ENCODE results near the gene ADRA2C. TPM values are rescaled to one million over a fixed set of nuclear protein-coding genes. Genes with fewer than 3 reads are reported as not detected.

Gene ADRA2C
- total and polyA plus RNA-seq, 2 of the 13 experiments (the other 11 are each of a cell fraction or from before 2014, with no cell fraction given): 15.4 to 69.7 TPM

GRCh38 chr4:3780347-3781171 is 14.4 kb downstream of the ADRA2C start (continued):
- TF ChIP-seq ZNF318 (CRISPR knock-in tag; IDR thresholded peaks at IDR 0.05) (0 out of 2 replicates have a peak, but pooled peaks have one; percentile 21), IRX3 (CRISPR knock-in tag; IDR thresholded peaks at IDR 0.05; ENCODE audit: borderline replicate concordance, low read depth) (peak; percentile 67; the same call in 1 of the 2 replicates), ZNF292 (CRISPR knock-in tag; IDR thresholded peaks at IDR 0.05; ENCODE audit: borderline replicate concordance, low read depth) (peak; percentile 87; the same call in 1 of the 2 replicates), PRPF4 (IDR thresholded peaks at IDR 0.05; ENCODE audit: low read depth, low read length, poor library complexity, severe bottlenecking) (peak; percentile 57), MXD1 (CRISPR knock-in tag; IDR thresholded peaks at IDR 0.05) (no peak), CAMTA2 (CRISPR knock-in tag; IDR thresholded peaks at IDR 0.05; ENCODE audit: borderline replicate concordance) (0 out of 2 replicates have a peak, but pooled peaks have one; percentile 37), ZNF234 (CRISPR knock-in tag; conservative IDR thresholded peaks at IDR 0.05) (no peak), FOXO4 (CRISPR knock-in tag; conservative IDR thresholded peaks at IDR 0.05) (0 out of 2 replicates have a peak, but pooled peaks have one; percentile 47), NONO (IDR thresholded peaks at IDR 0.05) (no peak), NONO (CRISPR knock-in tag; conservative IDR thresholded peaks at IDR 0.05) (no peak), KAT8 (CRISPR knock-in tag; IDR thresholded peaks at IDR 0.05) (0 out of 2 replicates have a peak, but pooled peaks have one; percentile 30), ZNF619 (CRISPR knock-in tag; IDR thresholded peaks at IDR 0.05) (no peak), RORA (CRISPR knock-in tag; IDR thresholded peaks at IDR 0.05) (no peak), ZNF563 (CRISPR knock-in tag; IDR thresholded peaks at IDR 0.05) (peak; percentile 52; the same call in 1 of the 2 replicates), HDAC2 (CRISPR knock-in tag; IDR thresholded peaks at IDR 0.05) (peak; percentile 66; the same call in 1 of the 2 replicates), ZNF275 (CRISPR knock-in tag; IDR thresholded peaks at IDR 0.05; ENCODE audit: borderline replicate concordance) (no peak), ZNF747 (CRISPR knock-in tag; IDR thresholded peaks at IDR 0.05; ENCODE audit: borderline replicate concordance) (0 out of 2 replicates have a peak, but pooled peaks have one; percentile 16)

All from HepG2 (cell line).